Activated CD4-positive, CD25-positive, alpha-beta regulatory T cell (primary cell): ENCODE data around the gene IGFL2.
"Not testable (repeated sequence)": the region's sequence is repeated elsewhere in the genome, so short reads cannot be mapped to it uniquely, and the experiment has no call there.

Experiments
- DNase-seq, 4 experiments: peaks; one replicate each; lab custom pipeline; 2025; lab: John Stamatoyannopoulos, UW

The IGFL2 gene

DNA sequence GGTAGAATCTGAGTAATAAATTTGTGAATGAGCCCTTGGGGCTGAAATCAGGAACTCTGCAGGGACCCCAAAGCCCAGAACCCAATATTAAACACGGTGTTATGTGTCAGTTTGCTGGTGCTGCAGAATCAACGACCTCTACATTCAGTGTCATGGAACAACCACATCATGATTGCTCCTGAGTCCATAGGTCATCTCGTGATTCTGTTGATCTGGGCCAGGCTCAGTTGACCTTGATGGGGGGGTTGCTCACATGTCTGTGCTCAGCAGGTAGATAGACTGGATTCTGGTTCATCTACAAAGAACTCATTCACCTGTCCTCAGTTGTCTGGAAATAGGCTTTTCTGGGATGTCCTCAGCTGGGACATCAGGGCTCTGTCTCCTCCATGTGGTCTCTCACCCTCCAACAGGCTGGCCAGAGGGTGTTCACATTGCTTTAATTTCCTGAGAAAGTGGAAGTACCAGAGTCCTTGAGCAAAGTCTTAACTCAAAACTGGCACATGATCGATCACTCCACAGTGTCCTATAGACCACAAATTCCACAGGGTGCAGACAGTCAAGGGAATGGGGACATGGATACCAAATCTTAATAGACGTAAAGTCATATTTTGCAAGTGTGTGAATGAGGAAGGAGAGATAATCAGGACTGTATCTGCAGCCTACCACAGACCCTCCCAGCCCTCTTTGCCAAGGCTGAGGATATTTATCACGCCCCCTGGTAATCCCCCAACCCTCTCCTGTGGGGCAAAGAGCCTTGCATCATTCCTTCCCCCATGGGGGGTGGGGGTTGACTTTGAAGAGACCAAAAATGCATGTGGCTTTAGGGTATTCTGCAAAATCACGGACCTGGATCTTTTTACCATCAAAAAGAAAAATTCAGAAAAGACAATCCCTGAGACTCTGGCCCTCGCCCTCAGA, 42.2 kb downstream of the IGFL2 start:
- no peak for DNase-seq

- no peak for DNase-seq
These were observed 43.3 kb downstream of the IGFL2 start for GRCh38 chr19:46191356-46191755.

DNA sequence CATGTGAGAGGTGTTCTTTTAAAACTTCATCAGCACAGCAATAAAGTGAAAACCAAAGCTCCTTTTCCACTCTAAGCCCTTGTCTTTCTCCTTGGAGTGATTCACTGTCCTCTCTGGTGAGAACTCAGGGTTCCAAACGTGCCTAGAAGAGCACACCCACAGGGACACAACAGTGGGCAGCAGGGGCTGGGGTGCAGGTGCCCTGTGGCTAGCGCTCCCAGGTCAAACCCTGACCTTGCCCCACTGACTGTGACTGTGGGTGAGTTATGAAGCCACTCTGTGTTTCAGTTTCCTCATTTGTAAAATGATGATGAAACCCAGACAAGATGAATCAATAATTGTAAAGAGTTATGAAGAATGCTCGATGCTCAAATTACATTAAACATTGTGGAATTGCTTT, 43.9 kb downstream of the IGFL2 start:
- DNase-seq = no peak

GRCh38 chr19:46192626-46192991, 44.6 kb downstream of the IGFL2 start:
- not testable (repeated sequence) for DNase-seq

DNA sequence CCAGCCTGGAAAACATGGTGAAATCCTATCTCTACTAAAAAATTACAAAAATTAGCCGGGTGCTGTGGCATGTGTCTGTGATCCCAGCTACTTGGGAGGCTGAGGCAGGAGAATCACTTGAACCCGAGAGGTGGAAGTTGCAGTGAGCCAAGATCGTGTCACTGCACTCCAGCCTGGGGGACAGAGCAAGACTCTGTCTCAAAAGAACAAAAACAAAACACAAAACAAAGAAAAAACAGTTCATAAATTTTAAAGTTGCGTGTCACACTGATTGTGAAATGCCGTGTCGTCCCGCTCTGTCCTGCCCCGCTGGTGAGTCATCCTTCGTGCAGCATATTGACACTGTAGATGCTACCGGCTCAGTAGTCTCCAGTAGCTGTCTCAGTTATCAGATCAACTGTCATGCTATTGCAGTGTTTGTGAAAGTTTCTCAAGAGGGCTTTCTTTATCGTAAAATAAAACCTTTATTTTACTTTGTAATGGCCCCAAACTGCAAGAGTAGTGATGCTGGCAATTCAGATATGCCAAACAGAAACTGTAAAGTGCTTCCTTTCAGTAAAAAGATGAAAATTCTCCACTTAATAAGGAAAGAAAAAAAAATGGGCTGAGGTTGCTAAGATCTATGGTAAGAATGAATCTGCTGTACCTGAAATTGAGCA, 45.1 kb downstream of the IGFL2 start:
- no peak for DNase-seq

- DNase-seq = no peak
These were observed 45.6 kb downstream of the IGFL2 start for GRCh38 chr19:46193678-46194077.

- DNase-seq = no peak
These were observed 47.1 kb downstream of the IGFL2 start for GRCh38 chr19:46195104-46195503.

GRCh38 chr19:46195919-46196318, 47.9 kb downstream of the IGFL2 start:
- not testable (repeated sequence) for DNase-seq

DNA sequence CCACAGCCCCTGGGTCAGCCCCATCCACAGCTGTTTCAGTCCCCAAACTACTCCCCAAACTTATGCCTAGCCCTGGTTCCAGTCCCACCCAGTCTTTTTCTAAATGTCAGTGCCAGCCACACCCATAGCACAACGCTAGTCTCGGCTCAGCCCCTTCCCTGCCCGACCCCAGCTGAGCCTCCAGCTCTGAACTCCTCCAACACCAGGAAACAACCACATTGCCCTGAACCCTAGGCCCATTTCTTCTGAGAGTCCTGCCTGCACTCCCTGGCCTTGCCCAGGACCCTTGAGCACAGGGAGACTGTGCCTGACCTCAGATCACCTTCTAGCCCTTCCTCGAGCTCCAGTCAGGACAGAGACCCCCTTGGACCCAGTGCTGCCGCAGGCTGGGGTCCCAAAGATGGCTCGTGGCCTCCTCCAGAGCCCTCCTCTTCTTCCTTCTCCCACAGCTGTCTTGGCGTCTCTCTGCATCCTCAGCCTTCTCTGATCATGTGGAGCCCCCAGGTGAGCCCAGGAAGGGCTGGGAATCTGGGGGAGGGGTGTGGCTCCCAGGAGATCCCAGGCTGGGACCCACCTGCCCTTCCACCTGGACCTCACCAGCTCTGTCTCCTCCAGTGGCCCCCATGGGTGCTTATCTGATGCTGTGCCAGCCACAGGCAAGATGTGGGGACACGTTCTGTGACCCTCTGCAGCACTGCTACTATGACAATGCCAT, 48.5 kb downstream of the IGFL2 start:
- DNase-seq = no peak

DNA sequence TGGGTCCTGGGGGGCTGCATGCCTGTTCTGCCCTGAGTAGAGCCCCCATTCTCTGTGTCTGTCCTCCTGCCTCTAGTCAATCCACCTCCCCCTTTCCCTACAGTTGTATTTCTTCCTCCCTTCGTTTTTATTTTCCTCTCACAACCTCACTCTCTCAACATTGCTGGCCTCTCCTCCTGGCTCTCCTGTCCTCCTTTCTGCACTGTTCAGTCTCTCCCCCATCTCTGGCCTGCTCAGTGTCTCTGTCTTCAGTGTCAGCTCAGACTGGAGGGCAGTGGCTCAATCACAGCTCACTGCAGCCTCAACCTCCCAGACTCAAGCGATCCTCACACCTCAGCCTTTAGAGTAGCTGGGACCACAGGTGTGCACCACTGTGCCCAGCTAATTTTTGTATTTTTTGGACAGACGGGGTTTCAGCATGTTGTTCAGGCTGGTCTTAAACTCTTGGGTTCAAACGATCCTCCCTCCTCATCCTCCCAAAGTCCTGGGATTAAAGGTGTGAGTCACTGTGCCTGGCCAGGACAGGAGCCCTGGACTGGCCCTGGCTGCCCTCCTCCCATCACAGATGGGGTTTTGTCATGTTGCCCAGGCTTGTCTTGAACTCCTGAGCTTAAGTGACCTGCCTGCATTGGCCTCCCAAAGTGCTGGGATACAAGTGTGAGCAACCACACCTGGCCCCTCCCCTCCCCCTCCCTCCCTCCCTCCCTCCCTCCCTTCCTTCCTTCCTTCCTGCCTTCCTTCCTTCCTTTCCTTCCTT, 49.5 kb downstream of the IGFL2 start:
- DNase-seq = no peak

GRCh38 chr19:46198756-46199155, 50.7 kb downstream of the IGFL2 start:
- no peak for DNase-seq

DNA sequence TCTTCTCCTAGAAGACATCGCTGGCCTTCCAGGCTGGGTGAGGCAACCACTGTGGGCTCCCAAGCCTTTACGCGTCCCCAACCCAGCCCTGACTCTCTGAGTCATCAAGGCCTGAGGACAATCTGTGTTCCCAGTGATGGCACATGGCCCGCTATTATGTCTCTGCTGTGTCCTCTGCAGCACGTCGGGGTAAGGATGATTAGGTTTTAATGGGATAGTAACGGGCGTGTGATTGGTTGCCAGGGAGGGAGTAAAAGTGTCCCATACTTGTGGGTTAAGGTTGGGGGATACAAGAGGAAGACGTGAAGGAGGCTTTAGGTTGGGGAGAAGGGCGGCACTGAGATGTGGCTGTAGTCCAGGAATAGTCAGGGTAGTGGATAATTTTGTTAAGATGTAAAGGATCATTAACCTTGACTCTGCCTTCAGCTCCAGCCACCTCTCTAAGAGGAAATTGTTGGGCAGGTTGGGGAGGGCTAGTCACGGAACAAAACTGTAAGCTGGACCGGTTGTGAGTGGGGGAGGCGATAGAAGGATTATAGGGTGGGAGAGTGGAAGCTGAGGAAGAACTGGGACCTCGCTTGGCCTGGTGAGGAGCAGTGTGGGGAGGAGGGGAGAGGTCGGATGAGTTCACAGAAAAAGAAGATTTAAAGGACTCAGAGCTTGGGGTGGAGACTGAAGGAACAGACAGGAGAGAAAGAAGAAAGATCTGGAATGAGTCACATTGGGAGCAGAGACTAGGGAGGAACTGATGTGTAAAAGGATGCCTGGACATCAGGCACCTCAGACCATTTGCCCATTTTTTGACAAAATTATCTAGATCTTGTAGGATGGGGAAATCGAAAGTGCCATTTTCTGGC, 53.6 kb downstream of the IGFL2 start:
- no peak for DNase-seq

DNA sequence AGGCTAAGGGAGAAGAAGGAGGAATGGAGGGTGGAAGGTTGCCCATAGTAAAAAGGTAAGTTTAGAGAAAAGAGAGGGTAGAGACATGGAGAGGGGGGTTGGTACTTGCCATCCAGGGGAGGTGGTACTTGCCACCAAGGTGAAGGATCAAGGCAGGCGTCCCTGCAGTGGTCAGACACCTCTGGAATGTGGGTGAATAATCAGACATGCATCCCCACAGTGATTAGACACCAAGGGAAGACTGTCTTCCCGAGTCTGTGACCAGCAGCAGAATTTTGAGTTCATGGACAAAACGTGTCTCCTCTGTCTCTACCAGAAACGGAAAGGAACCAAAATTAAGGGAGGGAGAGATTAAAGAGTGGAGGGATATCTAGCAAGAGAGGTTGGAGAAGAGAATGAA, 54.4 kb downstream of the IGFL2 start:
- DNase-seq = no peak

DNA sequence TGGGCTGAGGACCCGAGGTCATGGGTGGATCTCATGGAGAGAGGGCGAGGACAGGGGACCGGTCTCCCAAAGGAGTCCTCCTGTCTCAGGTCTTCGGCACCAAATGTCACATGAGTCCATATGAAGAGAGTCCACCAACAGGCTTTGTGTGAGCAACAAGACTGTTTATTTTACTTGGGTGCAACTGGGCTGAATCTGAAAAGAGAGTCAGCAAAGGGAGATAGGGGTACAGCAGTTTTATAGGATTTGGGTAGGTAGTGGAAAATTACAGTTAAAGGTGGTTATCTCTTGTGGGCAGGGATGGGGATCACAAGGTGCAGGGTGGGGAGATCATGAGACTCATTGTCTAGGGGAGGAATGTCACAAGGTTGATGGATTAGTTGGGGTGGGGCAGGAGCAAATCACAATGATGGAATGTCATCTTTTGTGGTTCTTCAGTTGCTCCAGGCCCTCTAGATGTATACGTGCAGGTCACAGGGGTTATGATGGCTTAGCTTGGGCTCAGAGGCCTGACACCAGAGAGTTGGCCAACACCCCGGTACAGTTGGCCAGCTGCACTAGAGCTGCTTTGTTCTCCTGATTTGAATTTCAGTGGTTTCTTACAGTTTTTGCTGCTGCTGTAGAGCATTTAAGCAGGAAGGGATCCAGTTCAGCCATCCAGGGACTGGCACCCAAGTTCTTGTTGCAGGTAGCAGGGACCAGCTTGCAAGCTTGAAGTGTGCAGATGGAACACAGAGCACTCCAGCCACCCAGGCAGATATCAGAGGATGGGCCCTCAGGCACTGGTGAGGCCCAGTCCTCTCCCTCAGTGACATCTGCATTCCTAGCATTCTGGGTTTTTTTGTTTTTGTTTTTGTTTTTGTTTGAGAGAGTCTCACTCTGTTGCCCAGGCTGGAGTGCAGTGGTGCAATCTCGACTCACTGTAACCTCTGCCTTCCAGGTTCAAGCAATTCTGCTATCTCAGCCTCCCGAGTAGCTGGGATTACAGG, 55.1 kb downstream of the IGFL2 start:
- DNase-seq = no peak

DNA sequence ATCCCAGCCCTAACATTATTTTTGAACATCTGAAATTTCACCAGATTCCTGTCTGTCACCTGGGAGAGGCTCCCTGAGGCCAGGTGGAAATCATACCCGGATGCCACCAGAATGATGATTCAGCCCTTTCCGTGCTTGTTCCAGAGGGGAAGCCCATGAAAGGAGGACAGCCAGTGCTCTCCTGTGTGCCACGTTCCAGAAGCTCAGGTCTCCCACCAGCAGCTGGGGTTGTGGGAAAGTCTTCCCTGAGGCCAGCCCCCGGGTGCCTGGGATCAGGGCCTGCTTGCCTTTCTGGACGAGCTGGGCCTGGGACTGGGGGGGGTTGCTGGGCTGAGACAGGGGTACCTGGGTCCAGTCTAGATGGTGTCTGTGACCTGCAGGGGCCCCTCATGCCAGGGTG, 56.0 kb downstream of the IGFL2 start:
- DNase-seq = no peak

GRCh38 chr19:46205183-46205984, 57.3 kb downstream of the IGFL2 start:
- no peak for DNase-seq

DNA sequence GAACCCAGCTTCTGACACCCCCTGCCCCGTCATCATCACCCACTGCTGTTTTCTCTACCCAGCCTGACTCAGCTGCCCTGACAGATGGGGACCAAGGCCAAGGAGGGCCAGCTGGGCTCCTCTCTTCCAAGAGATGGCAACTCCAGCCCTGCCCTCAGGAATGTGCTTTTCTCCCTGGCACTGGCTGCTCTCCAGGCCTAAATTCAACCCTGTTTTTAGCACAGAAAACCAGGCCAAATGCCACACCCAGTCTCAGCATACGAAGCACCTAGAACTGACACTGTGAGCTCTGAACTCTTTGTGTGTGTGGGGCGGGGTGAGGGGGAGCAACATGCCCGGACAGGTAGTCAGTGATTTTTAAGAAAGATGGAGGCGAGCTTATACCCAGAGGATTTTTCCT, 58.1 kb downstream of the IGFL2 start:
- no peak for DNase-seq

DNA sequence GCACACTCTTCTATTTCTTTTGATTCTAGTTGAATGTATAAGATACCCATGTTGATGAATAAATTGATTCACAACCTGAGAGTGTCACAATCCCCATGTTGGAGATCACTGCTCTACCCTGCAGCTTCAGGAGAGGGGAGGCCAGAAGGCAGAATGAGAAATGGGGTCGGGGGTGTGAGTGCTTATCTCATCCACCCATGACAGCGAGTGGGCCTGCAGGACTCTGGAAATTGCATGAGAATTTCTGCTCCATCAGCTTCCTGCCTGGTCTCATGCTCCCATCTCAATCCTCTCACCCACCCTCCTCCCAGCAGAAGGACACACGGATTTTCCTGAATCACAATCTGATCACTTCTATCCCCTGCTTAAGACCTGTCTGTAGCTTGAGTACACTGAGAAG, 58.6 kb downstream of the IGFL2 start:
- DNase-seq = no peak

DNA sequence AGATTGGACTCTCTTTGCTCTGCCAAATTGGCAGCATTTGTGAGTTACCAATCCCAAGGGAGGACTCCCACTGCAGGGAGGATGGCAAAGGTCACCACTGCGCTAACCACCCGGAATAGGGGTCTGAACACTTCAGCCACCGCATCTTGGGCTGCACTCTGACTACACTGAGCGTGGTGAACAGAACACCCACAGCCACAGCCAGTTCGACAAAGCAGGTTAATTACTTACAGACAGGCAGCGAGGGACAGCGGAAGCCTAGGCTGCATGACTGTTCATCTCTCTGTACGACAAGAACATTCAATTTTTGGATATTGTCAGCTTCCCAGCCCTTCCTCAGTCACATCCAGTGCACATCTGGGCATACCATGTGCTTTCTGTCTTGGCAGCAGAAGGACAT, 59.8 kb downstream of the IGFL2 start:
- DNase-seq = not testable (repeated sequence)
